ENCODE results near the gene COL8A2.

COL8A2 gene

DNA sequence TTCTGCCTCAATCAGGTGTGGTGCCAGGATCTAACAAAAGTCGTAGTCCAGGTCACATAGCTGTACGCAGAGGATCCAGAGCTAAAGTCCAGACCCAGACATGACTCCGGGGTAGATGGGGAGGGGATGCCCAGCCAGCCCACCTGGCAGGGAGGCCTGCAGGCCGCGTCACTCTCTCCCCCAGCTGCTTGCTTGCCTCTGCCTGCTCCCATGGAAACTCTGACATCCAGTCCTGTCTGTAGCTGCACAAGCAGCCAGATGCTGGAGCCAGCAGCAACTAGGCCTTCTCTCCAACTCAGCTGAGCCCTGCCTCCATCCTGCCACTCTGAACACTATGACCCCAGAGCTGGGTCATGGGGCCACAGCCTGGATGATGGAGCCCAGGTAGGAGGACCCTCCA, 8.1 kb downstream of the COL8A2 start:
- H3K4me3 ChIP-seq (ENCODE audit: low read depth, low read length), result no peak overlapping the region
- TF ChIP-seq, protein P1, sequence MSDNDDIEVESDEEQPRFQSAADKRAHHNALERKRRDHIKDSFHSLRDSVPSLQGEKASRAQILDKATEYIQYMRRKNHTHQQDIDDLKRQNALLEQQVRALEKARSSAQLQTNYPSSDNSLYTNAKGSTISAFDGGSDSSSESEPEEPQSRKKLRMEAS (IDR thresholded peaks at IDR 0.05; ENCODE audit: low read depth, low read length), result no peak
- TF ChIP-seq, protein P2, sequence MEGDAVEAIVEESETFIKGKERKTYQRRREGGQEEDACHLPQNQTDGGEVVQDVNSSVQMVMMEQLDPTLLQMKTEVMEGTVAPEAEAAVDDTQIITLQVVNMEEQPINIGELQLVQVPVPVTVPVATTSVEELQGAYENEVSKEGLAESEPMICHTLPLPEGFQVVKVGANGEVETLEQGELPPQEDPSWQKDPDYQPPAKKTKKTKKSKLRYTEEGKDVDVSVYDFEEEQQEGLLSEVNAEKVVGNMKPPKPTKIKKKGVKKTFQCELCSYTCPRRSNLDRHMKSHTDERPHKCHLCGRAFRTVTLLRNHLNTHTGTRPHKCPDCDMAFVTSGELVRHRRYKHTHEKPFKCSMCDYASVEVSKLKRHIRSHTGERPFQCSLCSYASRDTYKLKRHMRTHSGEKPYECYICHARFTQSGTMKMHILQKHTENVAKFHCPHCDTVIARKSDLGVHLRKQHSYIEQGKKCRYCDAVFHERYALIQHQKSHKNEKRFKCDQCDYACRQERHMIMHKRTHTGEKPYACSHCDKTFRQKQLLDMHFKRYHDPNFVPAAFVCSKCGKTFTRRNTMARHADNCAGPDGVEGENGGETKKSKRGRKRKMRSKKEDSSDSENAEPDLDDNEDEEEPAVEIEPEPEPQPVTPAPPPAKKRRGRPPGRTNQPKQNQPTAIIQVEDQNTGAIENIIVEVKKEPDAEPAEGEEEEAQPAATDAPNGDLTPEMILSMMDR (IDR thresholded peaks at IDR 0.05; ENCODE audit: low read depth, low read length), result no peak
- TF ChIP-seq MYC (IDR thresholded peaks at IDR 0.05; ENCODE audit: low read depth, low read length), result no peak
- TF ChIP-seq POLR2A (IDR thresholded peaks at IDR 0.05; ENCODE audit: extremely low read depth, insufficient read length), result no peak
- no peak for DNase-seq (ENCODE audit: low read depth)

DNA sequence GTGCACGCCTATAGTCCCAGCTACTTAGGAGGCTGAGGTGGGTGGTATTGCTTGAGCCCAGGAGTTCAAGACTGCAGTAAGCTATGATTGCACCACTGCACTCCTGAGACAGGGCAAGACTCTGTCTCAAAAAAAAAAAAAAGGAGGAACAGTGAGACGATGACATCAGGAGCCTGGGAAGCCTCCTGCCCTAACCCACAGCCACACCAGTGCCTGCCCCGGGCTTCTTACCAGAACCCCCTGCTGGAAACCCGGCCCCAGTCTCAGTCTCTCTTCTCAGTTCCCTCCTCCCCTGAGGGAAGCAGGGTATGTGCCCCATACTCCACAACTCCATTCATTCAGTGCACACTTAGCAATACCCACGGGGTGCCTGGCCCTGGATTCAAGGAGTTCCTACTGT, 9.1 kb downstream of the COL8A2 start:
- TF ChIP-seq POLR2A (IDR thresholded peaks at IDR 0.05; ENCODE audit: extremely low read depth, insufficient read length), result no peak
- TF ChIP-seq, protein P1 (IDR thresholded peaks at IDR 0.05; ENCODE audit: low read depth, low read length), result no peak
- no peak for TF ChIP-seq MYC (IDR thresholded peaks at IDR 0.05; ENCODE audit: low read depth, low read length)
- TF ChIP-seq, protein P2 (IDR thresholded peaks at IDR 0.05; ENCODE audit: low read depth, low read length), result no peak
- H3K4me3 ChIP-seq (ENCODE audit: low read depth, low read length), result no peak overlapping the region
- peak; percentile 42 for DNase-seq (ENCODE audit: low read depth)

DNA sequence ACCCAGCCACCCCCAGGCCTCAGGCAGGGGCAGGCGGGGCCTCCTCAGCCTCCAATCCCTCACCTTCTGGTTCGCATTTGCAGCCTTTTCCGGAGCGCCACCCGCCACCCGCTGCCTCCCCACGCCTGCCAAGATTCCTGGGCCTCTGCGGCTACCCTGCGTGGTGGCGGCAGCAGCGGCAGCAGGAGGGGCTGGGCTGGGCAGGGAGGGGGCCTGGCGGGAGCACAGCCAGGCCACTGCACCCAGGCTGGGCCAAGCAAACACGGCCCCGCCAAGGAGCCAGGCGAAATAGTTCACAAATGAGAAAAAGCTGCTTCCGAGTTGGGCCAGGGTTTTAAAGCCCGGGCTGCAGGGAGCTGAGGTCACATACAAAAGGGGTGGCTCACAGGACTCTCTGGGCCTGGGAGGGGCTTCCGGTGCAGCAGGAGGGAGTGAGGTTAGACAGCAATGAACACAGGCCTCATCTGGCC, 9.8 kb downstream of the COL8A2 start:
- TF ChIP-seq POLR2A (IDR thresholded peaks at IDR 0.05; ENCODE audit: extremely low read depth, insufficient read length) (no peak), MYC (IDR thresholded peaks at IDR 0.05; ENCODE audit: low read depth, low read length) (no peak)
- TF ChIP-seq, protein P1 (IDR thresholded peaks at IDR 0.05; ENCODE audit: low read depth, low read length), result no peak
- TF ChIP-seq, protein P2 (IDR thresholded peaks at IDR 0.05; ENCODE audit: low read depth, low read length), result no peak
- H3K4me3 ChIP-seq (ENCODE audit: low read depth, low read length), result no peak overlapping the region
- no peak for DNase-seq (ENCODE audit: low read depth)

DNA sequence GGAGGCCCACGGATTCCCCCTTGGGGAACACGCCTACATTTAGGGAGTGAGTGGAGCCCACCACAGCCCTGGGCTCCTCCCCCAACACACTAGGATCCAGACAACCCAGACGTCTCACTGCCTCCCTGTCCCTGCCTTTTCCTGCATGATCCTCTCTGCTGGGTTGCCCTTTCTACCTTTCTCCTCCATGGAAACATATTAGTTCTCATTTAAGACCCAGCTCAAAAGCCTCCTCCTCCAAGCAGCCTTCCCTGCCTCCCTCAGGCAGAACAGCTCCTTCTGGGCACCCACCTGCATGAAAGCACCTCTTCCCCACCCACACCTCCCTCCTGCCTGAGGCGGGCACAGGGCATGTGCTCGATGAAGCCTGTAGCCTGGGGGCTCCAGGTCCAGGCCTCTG, 10.7 kb downstream of the COL8A2 start:
- TF ChIP-seq, protein P1 (IDR thresholded peaks at IDR 0.05; ENCODE audit: low read depth, low read length), result no peak
- TF ChIP-seq MYC (IDR thresholded peaks at IDR 0.05; ENCODE audit: low read depth, low read length) (no peak), POLR2A (IDR thresholded peaks at IDR 0.05; ENCODE audit: extremely low read depth, insufficient read length) (no peak)
- TF ChIP-seq, protein P2 (IDR thresholded peaks at IDR 0.05; ENCODE audit: low read depth, low read length), result no peak
- DNase-seq (ENCODE audit: low read depth), result no peak
- H3K4me3 ChIP-seq (ENCODE audit: low read depth, low read length), result no peak overlapping the region

DNA sequence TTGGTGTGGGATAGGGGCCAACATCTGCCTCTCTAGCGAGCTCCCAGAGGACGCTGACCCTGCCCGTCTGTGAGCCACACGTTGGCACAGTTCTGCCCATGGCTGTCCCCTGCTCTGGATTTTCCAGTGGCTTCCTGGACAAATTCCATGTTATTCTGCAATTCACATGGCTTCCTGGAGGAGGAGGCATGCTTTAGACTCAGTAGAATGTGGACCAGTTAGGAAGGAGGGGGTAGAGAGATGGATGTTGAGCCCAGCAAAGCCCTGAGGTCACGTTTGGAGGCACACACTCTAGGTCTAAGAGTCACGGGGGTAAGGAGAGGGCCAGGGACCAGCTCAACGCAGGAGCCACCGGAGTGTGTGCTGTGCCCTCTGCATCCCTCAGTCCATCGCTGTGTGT, 12.2 kb downstream of the COL8A2 start:
- no peak overlapping the region for H3K4me3 ChIP-seq (ENCODE audit: low read depth, low read length)
- TF ChIP-seq, protein P2 (IDR thresholded peaks at IDR 0.05; ENCODE audit: low read depth, low read length), result no peak
- TF ChIP-seq POLR2A (IDR thresholded peaks at IDR 0.05; ENCODE audit: extremely low read depth, insufficient read length), result no peak
- TF ChIP-seq, protein P1 (IDR thresholded peaks at IDR 0.05; ENCODE audit: low read depth, low read length), result no peak
- no peak for TF ChIP-seq MYC (IDR thresholded peaks at IDR 0.05; ENCODE audit: low read depth, low read length)
- no peak for DNase-seq (ENCODE audit: low read depth)
